ENCODE measurements around the gene SPOCD1.

The SPOCD1 gene

DNA sequence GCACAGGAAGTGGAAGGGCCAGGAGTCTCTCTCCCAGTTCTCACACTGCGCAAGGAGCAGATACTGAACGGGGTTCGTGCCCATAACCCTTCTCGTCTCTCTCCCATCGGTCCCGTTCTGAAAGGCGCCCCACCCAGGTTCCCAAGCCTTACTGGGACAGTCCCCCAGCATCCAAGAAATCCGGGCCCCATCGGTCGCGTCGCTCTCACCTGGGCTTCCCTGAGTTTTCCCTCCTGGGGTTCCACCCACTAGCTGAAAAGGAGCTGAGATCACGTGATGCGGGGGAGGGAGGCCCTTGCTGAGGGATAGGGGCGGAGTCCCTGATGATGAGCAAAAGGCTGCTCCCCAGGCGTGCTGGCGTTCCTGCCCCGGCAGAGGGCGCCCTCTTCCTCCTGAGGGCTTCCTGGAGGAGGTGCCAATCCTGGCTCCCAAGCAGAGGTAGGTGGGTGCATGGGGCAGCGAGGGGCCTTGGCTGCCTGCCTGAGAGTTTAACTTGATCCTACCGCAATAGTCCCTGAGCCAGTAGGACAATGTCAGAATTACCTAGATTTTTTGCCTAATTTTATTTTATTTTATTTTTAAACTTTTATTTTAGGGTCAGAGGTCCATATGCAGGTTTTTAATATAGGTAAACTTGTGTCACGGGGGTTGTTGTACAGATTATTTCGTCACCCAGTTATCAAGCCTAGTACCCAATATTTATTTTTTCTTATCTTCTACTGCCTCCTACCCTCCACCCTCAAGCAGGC lies at the start of gene SPOCD1:
Gene SPOCD1 (minus strand): TSS at position 271 of the 749 bp plus-strand sequence. CDS start 689 bp downstream, outside the sequence.
- peak; percentile 4 for DNase-seq

DNA sequence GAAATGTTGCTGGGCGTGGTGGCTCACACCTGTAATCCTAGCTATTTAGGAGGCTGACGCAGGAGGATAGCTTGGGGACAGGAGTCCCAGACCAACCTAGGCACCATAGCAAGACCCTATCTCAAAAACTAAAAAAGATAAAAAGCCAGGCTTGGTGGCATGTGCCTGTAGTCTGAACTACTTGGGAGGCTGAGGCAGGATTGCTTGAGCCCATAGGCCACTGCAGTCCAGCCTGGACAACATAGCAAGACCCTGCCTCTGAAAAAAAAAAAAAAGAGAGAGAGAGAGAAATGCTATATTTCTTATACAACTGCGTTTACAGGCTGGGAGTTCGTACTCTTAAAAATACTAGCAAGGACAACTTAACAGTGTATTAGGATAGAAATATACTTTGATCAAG lies 46.2 kb upstream of the SPOCD1 start:
- no peak for DNase-seq

DNA sequence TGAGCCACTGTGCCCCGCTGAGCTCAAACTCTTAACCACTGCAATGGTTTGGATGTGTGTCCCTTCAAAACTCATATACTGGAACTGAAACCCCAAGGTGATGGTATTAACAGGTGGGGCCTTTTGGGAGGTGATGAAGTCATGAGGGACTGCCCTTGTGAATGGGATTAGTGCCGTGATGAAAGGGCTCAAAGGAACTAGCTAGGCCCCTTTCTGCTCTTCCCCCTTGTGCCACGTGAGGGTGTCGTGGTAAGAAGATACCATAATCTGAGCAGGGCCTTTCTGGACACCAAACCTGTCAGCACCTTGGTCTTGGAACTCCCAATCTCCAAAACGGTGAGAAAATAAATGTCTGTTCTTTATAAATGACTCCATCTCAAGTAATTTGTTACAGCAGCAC lies 45.5 kb upstream of the SPOCD1 start:
- DNase-seq: no peak

DNA sequence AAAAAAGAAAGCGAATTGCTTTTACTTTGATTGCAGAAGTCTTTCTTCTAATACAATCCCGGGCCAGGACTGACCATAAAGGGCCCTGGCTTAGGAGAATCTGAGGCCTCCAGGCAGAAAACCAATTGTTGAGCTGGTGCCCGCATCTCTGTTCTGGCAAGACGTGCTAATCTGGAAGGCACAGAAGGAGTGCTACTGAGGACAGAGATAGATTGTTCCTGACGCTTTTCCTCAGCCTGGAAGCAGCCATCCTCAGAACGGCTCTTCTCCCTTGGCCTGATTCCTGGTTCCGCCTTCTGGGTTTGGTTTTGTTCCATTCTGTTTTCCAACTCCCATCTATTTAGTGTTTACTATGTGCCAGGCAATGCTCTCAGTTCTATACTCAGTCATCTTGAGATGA lies 44.8 kb upstream of the SPOCD1 start:
- DNase-seq: no peak

DNA sequence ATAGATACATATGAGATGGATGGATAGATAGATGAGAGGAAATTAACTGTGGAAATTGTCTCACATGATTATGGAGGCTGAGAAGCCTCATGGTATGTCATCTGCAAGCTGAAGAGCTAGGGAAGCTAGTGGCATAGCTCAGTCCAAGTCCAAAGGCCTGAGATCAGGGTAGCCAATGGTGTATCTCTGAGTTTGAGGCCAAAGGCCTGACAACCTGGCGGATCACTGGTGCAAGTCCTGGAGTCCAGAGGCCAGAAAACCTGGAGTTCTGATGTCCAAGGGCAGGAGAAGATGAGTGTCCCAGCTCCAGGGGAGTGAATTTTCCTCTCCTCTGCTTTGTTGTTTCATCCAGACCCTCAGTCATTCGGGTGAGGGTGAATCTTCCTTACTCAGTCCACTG lies 43.9 kb upstream of the SPOCD1 start:
- no peak for DNase-seq

DNA sequence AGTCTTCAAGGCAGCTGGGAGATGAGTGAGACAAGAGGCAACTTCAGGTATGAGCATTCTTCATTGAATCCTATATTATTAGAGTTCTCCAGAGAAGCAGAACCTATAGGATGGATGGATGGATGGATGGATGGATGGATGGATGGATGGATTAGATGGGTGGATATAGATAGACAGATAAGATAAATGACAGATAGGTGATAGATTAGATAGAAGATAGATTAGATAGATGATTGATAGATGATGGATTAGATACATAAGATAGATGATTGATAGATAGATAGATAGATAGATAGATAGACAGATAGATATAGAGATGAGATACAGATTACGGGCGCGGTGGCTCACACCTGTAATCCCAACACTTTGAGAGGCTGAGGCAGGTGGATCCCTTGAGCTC lies 43.2 kb upstream of the SPOCD1 start:
- DNase-seq: no peak

DNA sequence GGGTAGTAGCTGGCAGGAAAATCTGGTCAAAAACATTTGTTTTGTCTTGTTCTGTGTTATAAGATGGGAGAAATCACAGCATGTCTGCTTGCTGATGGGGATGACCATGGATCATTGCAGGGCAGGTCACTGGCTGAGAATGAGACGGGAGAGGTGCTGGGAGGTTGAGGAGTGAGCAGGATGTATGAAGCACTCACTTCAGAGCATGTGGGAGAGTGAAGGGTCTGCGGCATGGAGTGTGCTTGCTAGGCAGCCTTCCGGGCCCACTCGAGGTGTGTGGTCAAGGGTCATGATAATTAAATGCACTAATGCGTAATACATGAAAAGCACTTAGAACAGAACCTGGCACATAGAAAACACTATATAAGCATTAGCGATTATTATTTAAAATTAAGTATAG lies 42.0 kb upstream of the SPOCD1 start:
- no peak for DNase-seq

DNA sequence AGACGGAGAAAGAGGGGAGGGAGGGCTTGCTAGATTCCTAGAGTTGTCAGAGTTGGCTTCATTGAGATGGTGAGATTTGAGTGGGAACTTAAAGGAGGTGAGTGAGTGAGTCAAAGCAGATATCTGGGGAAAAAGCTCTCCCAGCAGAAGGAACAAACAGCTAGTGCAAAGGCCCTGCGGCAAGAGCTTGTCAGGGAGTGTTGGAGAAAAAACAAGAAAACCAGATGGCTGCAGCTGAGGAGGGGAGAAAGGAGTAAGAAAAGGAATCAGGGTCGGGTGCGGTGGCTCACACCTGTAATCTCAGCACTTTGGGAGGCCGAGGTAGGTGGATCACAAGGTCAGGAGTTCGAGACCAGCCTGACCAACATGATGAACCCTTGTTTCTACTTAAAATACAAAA lies 40.3 kb upstream of the SPOCD1 start:
- no peak for DNase-seq

DNA sequence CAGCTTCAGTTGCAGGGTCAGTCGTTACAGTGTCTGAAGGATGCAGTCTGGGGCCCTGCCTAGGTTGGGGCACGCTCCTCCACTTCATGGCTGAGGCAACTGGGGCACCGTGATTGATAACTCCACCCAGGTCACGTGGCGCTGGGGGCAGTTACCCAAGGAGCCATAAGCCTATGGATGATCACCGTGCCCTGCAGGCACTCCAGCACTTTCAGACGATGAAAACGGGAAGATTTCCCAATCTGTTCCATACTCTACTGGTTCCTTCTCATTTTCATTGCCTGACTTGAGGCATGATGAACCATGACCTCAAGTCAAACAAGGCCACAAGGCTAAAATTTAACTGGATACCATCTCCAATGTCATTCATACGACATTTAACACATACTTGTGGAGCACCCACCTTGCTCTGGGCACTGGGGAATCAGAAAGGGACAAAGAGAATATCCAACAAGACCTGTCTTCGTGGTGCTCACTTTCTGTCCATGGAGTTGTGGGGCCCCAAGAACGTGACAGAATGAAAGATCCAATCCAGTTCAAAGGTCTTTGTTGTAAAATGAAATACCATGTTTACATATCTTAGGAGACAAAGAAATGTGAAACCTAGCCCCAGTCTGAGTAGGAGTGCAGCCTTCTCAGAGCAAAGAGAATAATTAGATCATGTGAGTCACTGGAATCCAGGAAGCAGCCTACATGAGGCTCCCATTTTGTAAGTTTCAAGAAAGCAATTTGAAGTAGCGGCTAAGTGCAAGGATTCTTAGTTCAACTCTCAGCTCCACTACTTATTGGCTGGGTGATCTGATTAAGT lies 39.4 kb upstream of the SPOCD1 start:
- no peak for DNase-seq

DNA sequence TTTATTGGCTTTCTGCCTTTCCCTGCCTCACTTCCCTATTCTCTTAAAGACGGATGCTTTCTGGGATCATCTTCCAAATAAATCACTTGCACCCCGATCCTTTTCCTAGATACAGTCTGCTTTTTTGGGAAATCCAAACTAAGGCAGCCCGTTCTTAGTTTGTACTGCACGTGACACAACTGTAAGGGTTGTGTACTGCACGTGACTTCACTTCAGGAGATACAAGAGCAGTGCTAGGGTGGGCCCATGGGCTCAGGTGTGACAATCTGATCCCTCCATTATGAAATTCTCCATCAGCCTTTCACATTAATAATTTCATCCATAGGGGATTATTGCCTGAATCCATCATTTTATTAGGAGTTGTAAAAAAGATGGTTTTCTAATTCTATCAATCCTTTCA lies 33.8 kb upstream of the SPOCD1 start:
- DNase-seq: no peak

DNA sequence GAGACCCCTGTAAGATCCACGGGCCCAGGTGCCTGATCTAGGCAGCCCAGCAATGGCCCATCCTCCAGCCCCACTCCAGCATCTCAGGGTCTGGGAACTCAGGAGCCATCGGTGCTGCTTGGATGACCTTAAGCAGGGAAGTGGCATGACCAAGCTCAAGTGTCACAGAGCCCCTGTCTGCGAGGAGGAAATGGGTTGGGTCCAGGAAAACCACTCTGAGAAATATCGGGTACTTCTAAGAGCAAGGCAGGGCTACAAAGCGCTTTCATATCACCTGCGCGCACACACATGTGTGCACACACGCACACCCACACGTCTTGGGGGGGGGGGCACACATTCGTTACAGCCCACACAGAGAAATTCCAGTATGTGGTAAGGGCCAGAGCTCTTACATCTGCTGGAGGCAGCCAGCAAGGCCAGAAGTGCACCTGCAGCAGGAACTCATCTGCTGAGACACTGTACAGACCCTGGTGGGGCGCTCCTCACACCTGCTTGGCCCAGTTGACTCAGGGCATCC lies 32.6 kb upstream of the SPOCD1 start:
- no peak for DNase-seq

DNA sequence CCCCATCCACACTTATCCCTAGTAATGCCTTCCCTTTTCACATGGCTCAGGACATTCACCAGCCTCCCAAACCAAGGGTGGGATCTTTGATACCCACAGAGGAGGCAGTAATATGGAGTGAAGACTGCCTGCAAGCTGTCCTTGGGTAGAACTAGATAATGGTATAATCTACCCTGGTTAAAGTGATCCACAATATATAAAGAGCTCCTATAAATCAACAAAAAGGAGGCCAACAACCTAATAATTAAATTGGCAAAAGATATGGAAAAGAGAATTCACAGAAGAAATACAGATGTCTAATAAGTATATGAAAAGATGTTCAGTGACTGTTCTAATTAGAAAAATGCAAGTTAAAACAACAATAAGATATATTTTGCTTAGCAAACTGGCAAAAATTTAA lies 30.7 kb upstream of the SPOCD1 start:
- DNase-seq: no peak

DNA sequence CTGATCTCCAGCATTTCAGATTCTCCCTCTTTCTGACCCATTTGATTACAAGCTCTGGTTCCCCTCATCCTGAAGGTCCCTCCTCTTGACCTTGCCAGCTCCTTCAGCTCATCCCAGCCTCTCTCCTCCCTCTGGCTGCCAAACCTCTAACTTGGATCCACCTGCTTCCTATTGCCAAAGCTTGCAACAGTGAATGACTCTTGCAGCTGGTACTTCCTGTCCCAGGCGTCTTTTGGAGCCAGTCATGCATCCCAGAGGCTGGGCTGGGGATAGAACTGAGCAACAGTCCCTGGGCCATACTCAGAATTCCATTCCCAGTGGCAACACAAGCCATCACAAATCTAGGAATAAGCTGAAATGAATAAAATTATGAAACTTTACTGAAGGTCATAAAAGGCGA lies 27.7 kb upstream of the SPOCD1 start:
- DNase-seq: no peak

DNA sequence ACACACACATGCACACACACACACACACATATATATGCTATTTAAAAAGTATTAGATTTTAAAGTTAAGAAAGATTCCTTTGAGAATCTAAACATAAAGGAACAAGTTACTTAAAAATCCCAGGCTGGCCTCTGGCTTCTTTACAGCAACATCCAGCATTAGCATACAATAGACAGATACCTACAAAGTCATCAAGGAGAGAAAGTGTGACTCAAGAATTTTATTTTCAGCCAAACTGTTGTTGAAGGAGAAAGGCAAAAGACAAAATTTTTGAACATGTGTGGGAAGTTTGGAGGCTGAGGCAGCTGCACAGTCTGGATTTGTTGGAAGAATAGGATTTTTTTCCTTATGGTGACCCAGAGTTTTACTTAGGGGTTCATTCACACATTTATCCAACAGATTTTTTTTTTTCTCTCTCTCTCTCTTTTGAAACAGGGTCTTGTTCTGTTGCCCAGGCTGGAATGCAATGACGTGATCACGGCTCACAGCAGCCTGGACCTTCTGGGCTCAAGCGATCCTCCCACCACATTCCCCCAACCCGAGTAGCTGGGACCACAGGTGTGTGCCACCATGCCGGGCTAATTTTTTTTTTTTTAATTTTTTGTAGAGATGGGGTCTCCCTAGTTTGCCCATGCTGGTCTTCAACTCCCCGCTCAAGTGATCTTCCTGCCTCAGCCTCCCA lies 24.0 kb upstream of the SPOCD1 start:
- no peak for DNase-seq

DNA sequence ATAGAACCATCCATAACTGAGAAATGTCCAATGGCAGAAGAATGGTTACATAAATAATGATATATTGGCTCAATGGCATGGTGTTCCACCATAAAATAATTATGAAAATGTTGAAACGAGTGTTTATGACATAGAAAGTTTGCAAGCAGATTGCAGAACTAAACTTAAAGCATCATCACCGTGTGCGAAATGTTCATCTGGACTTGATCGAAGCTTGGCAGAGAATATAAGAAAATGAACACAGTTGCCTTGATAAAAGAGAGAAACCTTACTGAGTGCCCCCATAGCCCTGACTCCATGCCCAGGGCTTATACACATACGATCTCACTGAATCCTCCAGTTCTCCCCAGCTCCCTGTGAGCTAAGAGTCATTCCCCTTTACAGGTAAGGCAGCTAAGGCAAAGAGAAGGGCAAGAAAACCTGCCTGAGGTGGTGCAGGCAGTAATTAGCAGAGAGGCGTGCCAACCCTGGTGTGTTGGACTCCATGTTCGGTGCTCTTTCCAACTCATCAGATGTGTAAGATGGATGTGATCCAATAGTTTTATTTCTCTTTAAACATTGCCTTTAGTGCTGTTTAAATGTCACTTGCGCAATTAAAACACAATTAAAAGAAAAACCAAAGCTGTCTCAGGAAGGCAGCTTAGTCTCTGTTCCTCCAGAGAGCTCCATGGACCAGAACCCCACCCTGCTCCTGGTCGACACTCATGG lies 21.8 kb upstream of the SPOCD1 start:
- no peak for DNase-seq

DNA sequence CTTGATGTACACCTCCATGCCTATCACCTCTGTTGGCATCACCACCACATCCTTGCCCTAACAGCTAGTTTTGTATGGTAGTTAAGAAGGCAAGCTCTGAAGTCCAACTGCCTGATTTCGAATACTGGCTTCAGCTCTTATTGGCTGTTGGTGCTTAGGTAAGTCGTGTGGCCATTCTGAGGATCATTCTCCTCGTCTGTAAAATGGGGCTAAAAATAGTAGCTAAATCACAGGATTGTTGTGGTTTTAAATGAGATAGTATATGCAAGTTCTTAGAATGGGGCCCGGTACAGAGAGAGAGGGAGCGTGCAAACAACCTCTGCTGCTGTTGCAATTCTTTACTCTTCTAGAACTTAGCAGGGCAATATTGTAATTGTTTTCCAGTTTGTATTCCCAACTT lies 20.8 kb upstream of the SPOCD1 start:
- DNase-seq: no peak

DNA sequence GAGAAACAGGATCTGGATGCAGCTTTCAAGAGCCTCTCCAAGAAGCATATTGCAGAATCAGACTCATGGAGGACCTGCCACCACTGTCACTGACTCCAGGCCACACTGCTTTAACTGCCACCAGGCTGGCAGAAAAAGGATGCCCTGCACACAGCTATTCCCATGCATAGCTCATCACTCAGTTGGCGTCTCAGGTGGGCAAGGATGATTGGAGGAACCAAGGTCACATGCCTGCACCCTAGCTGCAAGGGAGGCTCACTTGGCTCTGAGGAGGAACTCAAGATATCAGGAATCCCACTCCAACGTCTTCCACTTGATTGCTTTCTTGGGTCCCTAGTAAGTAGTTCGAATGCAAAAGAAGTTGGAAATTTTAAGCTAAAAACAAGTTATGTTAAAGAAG lies 19.6 kb upstream of the SPOCD1 start:
- DNase-seq: no peak

DNA sequence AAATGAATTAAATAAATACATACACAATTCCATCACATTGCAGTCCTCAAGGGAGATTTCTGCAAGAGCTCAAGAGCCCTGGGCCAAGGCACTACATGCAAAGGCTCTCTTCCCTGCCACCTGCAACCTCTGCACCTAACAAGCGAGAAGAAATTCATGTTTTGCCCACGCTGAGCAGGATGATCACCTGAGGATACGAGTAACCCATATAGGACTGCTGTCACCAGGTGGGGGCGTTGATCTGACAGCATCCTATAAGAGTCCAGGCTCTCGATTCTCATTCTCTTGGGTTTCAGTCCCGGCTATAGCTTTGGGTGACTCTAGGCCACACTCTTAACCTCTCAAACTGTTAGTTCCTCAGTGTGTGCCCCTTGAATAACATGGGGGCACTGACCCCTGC lies 18.7 kb upstream of the SPOCD1 start:
- no peak for DNase-seq

DNA sequence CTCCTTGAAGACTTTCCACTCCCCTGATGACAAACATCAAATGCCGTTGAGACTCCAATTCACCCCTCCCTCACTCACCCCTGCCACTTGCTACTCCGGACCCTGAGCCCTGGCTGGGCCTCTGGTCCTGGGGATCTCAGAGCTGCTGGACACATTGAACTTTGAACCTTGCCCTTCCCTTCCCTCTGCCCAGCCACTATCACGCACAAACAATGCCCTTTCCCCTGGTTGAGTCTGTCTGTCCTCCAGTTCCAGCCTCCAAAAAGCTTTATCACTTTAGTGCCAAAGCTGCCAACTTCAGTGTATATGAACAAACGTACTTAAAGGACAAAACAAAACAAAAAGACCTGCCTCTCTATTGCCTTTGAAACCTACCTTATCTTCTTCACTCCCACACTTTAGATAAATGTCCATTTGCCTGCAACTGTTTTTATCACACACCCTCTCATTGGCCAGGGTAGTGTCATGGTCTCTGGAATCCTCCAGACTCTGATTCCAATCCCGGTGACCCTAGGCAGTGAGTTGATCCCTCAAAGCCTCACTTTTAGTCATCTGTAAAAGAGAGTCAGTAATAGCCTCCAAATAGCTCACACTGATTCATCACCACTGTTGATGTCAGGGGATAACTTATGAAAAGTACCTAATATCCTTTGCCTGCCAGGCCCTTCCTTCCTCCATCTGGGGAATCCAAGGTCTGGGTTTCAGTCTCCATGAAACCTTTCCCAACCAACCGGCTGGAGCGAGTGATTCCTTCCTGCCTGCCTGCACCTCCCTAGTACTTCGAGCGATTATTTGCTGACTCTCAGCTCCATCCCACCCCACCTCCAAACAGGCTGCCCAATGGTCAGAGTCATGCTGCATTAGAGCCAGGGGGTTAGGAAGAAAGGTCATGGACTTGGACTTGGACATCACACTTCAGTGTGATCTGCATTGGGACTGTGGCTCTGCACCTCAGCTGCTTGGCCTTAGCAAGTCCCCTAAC lies 15.9 kb upstream of the SPOCD1 start:
- DNase-seq: no peak

DNA sequence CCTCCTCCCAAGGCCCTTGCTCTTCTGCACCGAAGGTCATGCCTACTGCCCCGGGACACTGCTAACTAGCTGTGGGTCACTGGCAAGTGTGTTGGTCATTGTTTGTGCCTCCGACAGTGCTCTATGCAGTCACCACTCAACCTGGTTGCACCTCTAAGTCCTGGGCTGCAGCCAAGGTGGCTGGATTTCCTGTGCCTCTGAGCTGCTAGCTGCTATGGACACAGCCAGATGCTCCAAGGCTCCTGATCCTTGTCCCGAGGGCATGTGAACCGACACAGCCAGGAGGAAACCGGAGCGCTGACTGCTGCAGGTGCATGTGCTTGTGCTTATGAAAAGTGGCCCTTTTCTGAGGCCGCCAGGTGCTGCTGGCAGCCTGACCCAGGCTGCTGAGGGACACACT lies 14.7 kb upstream of the SPOCD1 start:
- DNase-seq: no peak

DNA sequence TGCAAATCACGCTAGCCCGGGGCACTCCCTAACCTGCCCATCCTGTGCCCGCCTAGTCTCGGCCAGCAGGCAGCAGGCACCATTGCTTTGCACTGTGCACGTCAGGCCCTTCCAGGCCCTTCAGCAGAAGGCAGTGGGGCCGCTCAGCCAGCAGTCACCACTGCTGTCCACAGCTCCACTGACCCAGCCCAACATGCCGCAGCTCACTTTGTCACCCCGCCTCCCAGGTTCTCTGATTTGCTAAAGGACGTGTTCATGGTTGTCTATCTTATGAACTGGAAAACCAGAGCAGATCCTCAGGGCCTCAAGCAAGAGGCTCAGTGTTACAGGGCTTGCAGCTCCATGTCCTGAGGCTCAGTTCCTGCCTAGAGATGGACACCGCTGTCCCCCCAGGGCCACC lies 14.2 kb upstream of the SPOCD1 start:
- no peak for DNase-seq
